Heart right ventricle (tissue), 16 donors: ENCODE data around the gene C2CD5. TPM values are rescaled to one million over a fixed set of nuclear protein-coding genes. Genes with fewer than 3 reads are reported as not detected.

Source experiments
- ATAC-seq, 8 donors: fragments of 200-7000 bp; cut with Tn5 transposase; one replicate each; pipeline ENCODE4 v1.9.1; 2020; ENCODE audit warnings: mild to moderate bottlenecking in 8 of 8, moderate library complexity in 8 of 8, moderate number of reproducible peaks in 1 of 8
- DNase-seq, 2 donors: peaks; one replicate each; pipeline ENCODE4 v3.0.0-alpha.2; 2020
- H3K27ac ChIP-seq, 10 donors: fragments of 200-600 bp; sonication (generic) in 2 of 10; one replicate each; pipeline versions ENCODE4 v1.5.0 to v1.8.0; 2020 to 2022; ENCODE audit warnings: mild to moderate bottlenecking in 3 of 10
- H3K27me3 ChIP-seq, 7 donors: fragments of 200-600 bp; one replicate each; pipeline ENCODE4 v1.8.0; 2021 to 2022; ENCODE audit warnings: mild to moderate bottlenecking in 2 of 7
- H3K36me3 ChIP-seq, 9 donors: fragments of 200-600 bp; sonication (generic) in 1 of 9; one replicate each; pipeline versions ENCODE4 v1.5.0 to v1.8.0; 2020 to 2022; ENCODE audit warnings: mild to moderate bottlenecking in 2 of 9
- H3K4me1 ChIP-seq, 9 donors: fragments of 200-600 bp; sonication (generic) in 1 of 9; one replicate each; pipeline versions ENCODE4 v1.5.0 to v1.8.0; 2020 to 2022; ENCODE audit warnings: mild to moderate bottlenecking in 4 of 9
- H3K4me3 ChIP-seq, 10 donors: fragments of 200-600 bp; sonication (generic) in 2 of 10; one replicate each; pipeline versions ENCODE4 v1.5.0 to v1.8.0; 2020 to 2022; ENCODE audit warnings: mild to moderate bottlenecking in 7 of 10, moderate library complexity in 2 of 10
- H3K9me3 ChIP-seq, 11 donors: fragments of 200-600 bp in 10 of 11; sonication (generic) in 2 of 11; one replicate each; pipeline versions ENCODE4 v1.5.0 to v1.8.0; 2013 to 2022; ENCODE audit warnings: mild to moderate bottlenecking in 2 of 11, control low read depth in 1 of 11, moderate library complexity in 1 of 11
- CTCF ChIP-seq, 9 donors: fragments of 200-600 bp; sonication (generic) in 2 of 9; IDR thresholded peaks; one replicate each; pipeline versions ENCODE4 v1.5.0 to v1.8.0; 2021 to 2022; ENCODE audit warnings: antibody characterized with exemption in 9 of 9, mild to moderate bottlenecking in 5 of 9, moderate library complexity in 1 of 9
- WGBS, 2 donors: extraction: QIAGEN DNeasy Blood & Tissue Kit; methylation state at CpG; one replicate each; pipeline ENCODE4 v1.1.7; 2013; ENCODE audit warnings: inconsistent platforms in 1 of 2; 5-methylcytosine and 5-hydroxymethylcytosine counted together
- intact Hi-C, 10 donors: fragments of 100-400 bp; cut with DNase I; formaldehyde crosslinking; loops; one replicate each; pipeline versions ENCODE4 v1.11.1 to v1.14.2; 2022
- polyA plus RNA-seq, 2 donors: library from polyadenylated mRNA; stranded (reverse); fragments of 200-250 nt; gene quantifications; one replicate each; pipeline ENCODE4 v1.2.3, GENCODE V29; 2013
- total RNA-seq, 10 donors: library from RNA; stranded (reverse); fragmentation: NEBNext Ultra II Directional in 3 of 10; extraction: Animal tissue kit (Norgen Biotek cat#: 25700) in 3 of 10; gene quantifications; one replicate each; pipeline versions ENCODE4 v1.2.1 to v1.2.4, GENCODE V29; 2021 to 2023
- donor health status: Arrhythmogenic right ventricular cardiomyopathy.
- donor health status: ischemic (EF 13 %, LVEDD 7.1; RV severe dilation, severe dysfunction).
- donor health status: healthy with polysubstance abuse.
- donor health status: DM: no; HTN: yes; CAD: no.
- donor health status: DM: no; HTN: no; CAD: no.
- donor health status: ischemic (EF 25% LVEDD 6.9; RV normal size, moderate dysfunction).
- donor health status: ischemic (EF 25% LVEDD 5.7; RV mildly dilated, moderate dysfunction).
- donor health status: healthy.
- donor health status: DM: yes; HTN: yes; CAD: no.
- donor health status: Ischemic cardiomyopathy.
- donor health status: ischemic (EF 35%, LVEDD 5.7; RV mildly dilated, moderate dysfunction).
- donor health status: nonischemic (EF 11% LVEDD 7.7; RV severe dilation, severe dysfunction).
- donor health status: DM: yes; HTN: yes; CAD: no.
- donor health status: PGD.
- donor health status: ischemic (EF 29% LVEDD 5.4; RV normal size, mild dysfunction).
- donor health status: nonischemic (EF 23%, LVEDD 6.1; RV moderate dilation, normal function).

The C2CD5 gene
- total and polyA plus RNA-seq, 12 donors, result 5.0 to 30.2 (median 20.2) TPM

- Histone ChIP-seq H3K9me3 (no peaks in the 10 kb centered on the region), H3K27ac (no peak overlapping the region), H3K36me3 (peaks cover 0 to 84% (median 24%) of the 10 kb centered on the region in 9 donors), H3K27me3 (no peaks in the 10 kb centered on the region), H3K4me3 (no peak overlapping the region), H3K4me1 (no peaks in the 10 kb centered on the region)
- intact Hi-C loops, result no loop called here
- ATAC-seq (no peak), DNase-seq (no peak)
- 94 to 96% methylated on average over 2 of the region's 2 CpGs for WGBS, 2 donors
- no peak for TF ChIP-seq CTCF (IDR thresholded peaks at IDR 0.05)
Observed at GRCh38 chr12:22505826-22506225, 38.5 kb downstream of the C2CD5 start.

GRCh38 chr12:22500100-22500499 lies 44.2 kb downstream of the C2CD5 start:
- Histone ChIP-seq H3K27ac (no peak overlapping the region), H3K4me1 (no peaks in the 10 kb centered on the region), H3K9me3 (no peaks in the 10 kb centered on the region), H3K27me3 (no peaks in the 10 kb centered on the region), H3K4me3 (no peak overlapping the region), H3K36me3 (peaks cover 0 to 81% (median 10%) of the 10 kb centered on the region in 9 donors)
- ATAC-seq (no peak), DNase-seq (no peak)
- WGBS, 2 donors, result 93 to 97% methylated on average over 4 of the region's 4 CpGs
- intact Hi-C loops, result no loop called here
- no peak for TF ChIP-seq CTCF (IDR thresholded peaks at IDR 0.05)

GRCh38 chr12:22499445-22499844 lies 44.9 kb downstream of the C2CD5 start:
- Histone ChIP-seq H3K36me3 (peaks cover 0 to 79% (median 10%) of the 10 kb centered on the region in 9 donors), H3K4me3 (no peak overlapping the region), H3K9me3 (no peaks in the 10 kb centered on the region), H3K4me1 (peaks cover 0 to 3% (median 0%) of the 10 kb centered on the region in 9 donors), H3K27ac (no peak overlapping the region), H3K27me3 (no peaks in the 10 kb centered on the region)
- 85 to 88% methylated on average over 2 of the region's 2 CpGs for WGBS, 2 donors
- ATAC-seq, result no peak
- DNase-seq, result no peak
- intact Hi-C loops, result no loop called here
- no peak for TF ChIP-seq CTCF (IDR thresholded peaks at IDR 0.05)

- no peak for DNase-seq
- intact Hi-C loops, result no loop called here
- no peak overlapping the region for H3K27ac ChIP-seq
- H3K9me3 ChIP-seq, result no peaks in the 10 kb centered on the region
- no peak for ATAC-seq
- H3K36me3 ChIP-seq, result peaks cover 0 to 83% (median 20%) of the 10 kb centered on the region in 9 donors
- H3K4me3 ChIP-seq, result no peak overlapping the region
- no peaks in the 10 kb centered on the region for H3K27me3 ChIP-seq
- WGBS, 2 donors, result 75 to 78% methylated on average over 1 of the region's 1 CpG
- H3K4me1 ChIP-seq, result peaks cover 0 to 6% (median 0%) of the 10 kb centered on the region in 9 donors
- TF ChIP-seq CTCF (IDR thresholded peaks at IDR 0.05), result no peak
Observed at GRCh38 chr12:22494319-22494718, 50.0 kb downstream of the C2CD5 start.
